NCI-H226 (cell line): ENCODE results near the gene SLC23A2.

ENCODE experiments used
- DNase-seq: peaks from one replicate; pipeline ENCODE4 v3.0.0-alpha.2; 2015

SLC23A2 gene

DNA sequence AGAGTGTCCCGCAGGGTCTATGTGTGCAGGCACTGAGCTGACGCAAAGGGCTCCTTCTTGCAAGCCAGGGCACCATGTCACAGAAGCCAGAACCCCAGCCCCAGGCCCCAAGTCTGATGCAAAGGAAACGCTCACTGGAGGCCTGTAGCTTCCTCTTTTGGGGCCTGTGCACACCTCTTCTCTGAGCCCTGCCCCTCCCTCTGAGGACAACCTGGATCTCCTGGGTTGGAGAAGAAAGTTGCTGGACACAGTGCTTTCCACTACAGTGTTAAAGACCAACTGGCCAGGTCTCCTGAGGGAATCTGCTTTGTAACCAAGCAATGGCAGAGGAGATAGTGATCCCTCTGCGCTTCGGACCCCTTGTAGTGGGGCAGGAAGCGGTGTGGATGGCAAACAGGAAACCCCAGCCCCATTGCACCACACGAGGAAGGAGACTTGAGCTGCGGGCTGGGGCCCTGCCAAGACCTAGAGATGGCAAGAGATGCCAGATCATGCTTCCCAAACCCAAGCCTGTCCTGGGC is 189.6 kb downstream of the SLC23A2 start:
- DNase-seq, result no peak

DNA sequence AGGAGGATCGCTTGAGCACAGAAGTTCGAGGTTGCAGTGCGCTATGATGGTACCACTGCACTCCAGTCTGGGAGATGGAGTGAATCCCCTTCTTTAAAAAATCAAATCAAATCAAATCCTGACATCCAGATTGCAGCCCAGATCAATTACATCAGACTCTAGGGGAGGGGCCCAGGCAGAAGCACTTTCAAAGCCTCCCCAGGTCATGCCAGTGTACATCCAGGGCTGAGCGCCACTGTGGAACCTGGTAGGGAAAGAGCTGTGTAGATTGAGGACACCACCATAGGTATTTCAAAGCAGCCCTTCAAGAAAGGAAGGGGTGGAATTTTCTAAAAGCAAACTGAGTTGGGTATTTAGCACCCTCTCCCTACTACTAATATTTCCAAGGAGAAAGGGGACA is 190.1 kb downstream of the SLC23A2 start:
- no peak for DNase-seq

DNA sequence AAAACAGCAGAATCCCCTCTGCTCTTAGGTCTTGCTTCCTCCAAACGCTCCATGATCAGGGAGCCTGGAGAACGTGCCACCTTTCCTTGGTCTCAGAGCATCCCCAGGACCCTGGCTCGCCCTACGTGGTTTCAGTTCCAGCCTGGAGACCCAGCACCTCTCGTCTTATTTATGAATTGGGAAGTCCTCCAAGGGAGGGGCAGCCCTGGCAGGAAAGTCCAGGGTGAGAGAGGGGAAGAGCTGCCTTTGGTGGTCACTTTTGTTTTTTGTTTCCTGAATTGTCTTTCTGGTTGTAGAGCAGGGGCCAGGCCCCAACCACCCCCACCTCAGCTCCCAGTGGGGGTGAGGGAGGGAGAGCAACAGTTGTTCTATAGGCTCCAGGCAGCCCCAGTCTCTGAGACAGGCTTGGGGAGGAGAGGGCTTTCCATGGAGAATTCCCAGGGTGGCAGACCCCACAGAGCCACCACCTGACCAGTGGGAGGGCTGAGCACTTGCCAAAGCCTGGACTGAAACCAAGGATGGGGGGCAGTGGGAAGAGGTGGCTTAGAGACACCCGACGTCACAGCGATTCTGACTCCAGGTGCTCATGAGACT is 190.8 kb downstream of the SLC23A2 start:
- no peak for DNase-seq

DNA sequence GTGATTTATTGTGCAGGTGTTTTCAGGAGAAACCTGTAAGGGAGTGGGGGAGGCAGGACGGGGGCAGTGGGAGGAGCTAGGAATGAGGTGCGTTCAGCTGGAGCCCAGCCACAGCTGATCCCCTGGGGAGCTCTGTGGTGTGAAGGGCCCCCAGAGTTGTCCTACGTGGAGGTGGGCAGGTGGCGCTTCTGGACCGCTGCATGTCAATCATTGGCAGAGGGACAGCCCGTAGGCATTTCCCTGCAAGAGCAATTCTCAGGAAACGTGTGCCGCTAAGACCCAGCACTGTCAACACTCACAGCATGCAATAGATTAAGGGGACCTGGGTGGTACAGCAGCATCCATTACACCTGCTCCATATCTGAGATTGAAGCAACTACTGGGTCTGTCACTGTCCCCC is 191.6 kb downstream of the SLC23A2 start:
- DNase-seq, result no peak

DNA sequence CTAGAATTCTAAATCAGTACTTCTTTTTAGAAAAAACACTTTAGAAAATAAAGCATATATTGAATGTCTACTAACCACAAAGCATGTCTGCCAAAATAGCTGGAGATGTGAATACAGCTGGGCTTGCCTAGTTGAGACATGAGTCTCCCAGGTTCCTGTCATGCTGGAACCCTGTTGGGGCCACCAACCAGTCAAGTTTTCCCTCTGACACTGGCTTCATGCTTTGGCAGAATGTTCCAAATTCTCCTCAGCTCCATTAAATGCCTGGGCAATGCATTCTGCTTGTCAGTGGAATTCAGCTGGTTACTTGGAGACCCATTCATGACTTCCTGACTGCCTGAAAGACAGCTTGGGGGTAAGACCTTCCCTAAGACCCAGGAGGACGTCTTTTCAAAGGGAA is 192.4 kb downstream of the SLC23A2 start:
- no peak for DNase-seq

DNA sequence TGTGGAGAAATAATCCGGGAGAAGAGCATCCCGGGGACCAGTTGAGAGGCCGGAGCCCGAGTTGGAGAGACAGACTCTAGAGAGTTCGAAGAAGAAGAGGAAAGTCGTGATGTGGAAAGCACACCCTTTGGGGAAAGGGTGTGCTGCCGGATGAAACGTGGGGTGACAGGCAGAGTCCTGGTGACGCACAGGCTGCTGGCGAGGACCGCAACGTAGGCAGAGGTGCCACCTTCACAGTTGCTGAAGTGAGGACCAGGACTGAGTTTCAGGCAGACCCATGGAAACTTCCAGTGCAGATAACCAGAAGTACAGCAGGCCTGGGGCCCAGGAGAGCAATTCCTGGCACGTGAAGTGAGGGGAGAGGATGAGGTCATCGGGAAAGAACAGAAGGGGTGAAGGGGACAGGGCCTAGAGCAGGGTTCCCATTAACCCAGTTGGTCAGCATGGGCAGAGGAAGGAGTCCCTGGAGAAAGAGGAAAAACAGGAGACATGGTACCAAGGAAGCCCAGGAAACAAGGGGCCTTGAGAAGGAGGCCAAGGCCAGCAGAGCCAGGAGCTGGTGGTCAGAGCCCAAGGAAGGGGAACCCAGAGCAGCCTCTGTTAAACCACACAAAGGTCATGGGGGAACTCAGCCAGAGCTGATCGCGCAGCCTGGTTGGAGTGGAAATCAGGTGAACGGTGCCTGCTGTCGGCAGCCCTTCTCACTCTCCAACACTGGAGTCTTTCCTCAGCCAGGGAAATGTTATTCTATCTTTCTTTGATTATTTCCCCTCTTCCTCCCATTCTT is 195.5 kb downstream of the SLC23A2 start:
- DNase-seq, result no peak

DNA sequence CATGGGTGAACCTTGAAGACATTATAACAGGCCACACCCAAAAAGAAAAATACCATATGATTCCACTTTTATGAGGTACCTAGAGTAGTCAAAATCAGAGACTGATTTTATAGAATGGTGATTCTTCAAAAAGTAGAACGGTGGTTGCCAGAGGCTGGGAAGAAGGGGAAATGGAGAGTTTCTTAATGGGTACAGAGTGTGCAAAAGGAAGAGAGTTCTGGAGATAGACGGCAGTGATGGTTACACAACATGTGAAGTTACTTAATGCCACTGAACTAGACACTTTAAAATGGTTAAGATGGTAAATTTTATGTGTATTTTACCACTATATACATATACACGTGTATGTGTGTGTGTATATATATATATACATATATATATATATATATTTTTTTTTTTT is 198.8 kb downstream of the SLC23A2 start:
- no peak for DNase-seq
